NOMO-1 treated with dmso at 0.1 percent for 144 hours (cell line): ENCODE results near the gene ATF1.
"Not testable (repeated sequence)": the region's sequence is repeated elsewhere in the genome, so short reads cannot be mapped to it uniquely, and the experiment has no call there.

Experiments
- DNase-seq: peaks from one replicate; lab custom pipeline; 2025; ENCODE audit not compliant: unreplicated experiment; lab: John Stamatoyannopoulos, UW

The ATF1 gene

GRCh38 chr12:50790081-50790480 is 26.2 kb downstream of the ATF1 start:
- no peak for DNase-seq

GRCh38 chr12:50799908-50800307 is 36.0 kb downstream of the ATF1 start:
- DNase-seq = no peak

GRCh38 chr12:50803230-50803875 is 39.5 kb downstream of the ATF1 start:
- DNase-seq = no peak

DNA sequence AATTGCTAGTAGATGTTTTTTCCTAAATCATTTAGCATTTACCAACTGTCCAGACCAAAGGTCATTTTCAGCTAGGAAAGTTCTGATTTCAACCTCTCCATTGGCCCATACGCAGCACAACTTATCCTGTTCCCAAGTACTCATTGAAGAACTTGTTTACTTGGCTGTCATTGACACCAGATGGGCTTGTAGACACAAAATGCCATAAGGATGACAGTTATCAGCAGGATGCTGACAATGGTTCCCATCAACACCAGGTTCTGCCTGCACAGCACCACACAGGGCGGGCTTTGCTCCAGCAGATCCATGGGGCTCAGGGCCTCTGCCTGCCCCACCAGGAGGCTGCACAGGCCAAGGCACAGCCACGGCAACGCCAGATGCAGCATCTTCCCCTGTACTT is 42.3 kb downstream of the ATF1 start:
- DNase-seq = no peak

DNA sequence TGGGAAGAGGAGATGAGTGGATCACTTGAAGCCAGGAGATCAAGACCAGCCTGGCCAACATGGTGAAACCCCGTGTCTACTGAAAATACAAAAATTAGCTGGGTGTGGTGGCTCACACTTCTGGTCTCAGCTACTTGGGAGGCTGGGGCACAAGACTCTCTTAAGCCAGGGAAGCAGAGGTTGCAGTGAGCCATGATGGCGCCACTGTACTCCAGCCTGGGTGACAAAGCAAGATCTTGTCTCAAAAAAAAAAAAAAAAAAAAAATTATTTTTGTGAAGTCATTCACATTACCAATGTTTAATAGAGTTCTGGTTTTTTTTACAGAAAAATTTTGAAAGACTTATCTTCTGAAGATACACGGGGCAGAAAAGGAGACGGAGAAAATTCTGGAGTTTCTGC is 45.2 kb downstream of the ATF1 start:
- DNase-seq = not testable (repeated sequence)

GRCh38 chr12:50814921-50815320 is 51.0 kb downstream of the ATF1 start:
- DNase-seq = not testable (repeated sequence)

GRCh38 chr12:50820177-50820576 is 56.3 kb downstream of the ATF1 start:
- no peak for DNase-seq

- no peak for DNase-seq
Observed at GRCh38 chr12:50822082-50822481, 58.2 kb downstream of the ATF1 start.

- DNase-seq = not testable (repeated sequence)
Observed at GRCh38 chr12:50823724-50824123, 59.8 kb downstream of the ATF1 start.

DNA sequence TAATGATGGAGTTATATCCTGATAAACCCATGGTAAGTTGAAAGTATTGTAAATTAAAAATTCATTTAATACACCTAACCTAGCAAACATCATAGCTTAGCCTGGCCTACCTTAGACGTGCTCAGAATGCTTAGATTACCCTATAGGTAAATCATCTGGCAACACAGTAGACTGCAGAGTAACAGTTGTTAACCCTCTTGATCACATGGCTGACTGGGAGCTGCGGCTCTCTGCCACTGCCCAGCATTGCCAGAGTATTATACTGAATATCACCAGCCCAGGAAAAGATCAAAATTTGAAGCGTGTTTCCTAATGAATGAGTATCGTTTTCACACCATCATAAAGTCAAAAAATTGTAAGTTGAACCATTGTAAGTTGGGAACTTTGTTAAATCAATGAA is 61.0 kb downstream of the ATF1 start:
- no peak for DNase-seq

DNA sequence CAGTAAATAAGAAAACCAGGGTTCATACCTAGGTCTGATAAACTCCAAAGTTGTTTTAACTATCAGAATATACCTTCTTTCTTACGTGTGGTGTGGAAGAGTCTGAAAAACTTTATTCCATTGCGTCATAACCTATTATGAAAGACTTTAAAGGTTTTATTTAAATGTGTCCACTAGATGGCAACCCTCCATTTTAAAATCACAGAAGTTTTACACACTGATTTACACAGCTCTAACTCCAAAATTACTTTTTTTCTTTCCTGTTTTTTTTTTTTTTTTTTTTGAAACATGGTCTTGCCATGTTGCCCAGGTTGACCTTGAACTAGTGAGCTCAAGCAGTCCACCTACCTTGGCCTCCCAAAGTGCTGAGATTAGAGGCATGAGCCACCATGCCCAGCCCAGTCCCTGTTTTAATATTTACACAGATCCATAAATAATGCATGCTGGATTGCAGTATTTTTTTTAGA is 61.5 kb downstream of the ATF1 start:
- peak; percentile 20 for DNase-seq

GRCh38 chr12:50828121-50828520 is 64.2 kb downstream of the ATF1 start:
- no peak for DNase-seq

DNA sequence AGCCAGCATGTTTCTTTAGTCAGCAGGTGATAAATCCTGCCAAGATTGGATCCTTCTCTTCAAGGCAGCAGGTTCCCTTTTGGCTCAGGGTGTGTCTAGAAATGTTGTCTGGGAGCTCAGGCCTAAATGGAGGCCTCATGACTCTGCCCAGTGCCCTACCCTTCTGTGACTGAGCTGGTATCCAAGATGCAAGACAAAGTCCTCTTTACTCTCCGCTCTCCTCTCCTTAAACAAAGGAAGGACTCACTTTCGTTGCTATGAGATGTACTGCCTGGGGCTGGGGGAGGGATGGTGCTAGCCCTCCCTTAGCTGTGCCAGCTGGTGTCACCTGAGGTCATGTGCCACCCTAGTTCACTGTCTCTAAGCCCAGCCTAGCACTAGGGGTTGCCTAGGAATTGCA is 65.0 kb downstream of the ATF1 start:
- no peak for DNase-seq

DNA sequence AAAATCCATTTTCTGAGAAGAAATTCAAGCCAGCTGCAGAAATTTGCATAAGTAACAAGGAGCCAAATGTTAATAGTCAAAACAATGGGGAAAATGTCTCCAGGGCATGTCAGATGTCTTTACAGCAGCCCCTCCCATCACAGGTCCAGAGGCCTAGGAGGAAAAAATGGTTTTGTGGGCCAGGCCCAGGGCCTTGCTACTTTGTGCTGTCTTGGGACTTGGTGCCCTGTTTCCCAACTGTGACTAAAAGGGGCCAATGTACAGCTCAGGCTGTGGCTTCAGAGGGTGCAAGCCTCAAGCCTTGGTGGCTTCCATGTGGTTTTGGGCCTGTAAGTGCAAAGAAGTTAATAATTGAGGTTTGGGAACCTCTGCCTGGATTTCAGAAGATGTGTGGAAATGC is 69.9 kb downstream of the ATF1 start:
- DNase-seq = not testable (repeated sequence)

DNA sequence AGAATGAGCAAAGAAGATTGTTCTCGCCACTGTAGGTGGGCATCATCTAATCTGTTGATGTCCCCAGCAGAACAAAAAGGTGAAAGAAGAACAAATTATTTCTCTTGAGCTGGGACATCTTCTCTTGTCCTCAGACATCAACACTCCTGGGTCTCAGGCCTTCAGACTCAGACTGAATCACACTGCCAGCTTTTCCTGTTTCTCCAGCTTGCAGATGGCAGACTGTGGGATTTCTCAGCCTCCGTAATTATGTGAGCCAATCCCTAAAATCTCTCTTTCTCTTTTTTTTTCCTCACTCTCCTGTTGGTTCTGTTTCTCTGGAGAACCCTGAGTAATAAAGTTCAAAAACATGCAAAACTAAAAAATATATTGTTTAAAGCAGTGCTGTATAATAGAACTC is 75.1 kb downstream of the ATF1 start:
- DNase-seq = no peak

DNA sequence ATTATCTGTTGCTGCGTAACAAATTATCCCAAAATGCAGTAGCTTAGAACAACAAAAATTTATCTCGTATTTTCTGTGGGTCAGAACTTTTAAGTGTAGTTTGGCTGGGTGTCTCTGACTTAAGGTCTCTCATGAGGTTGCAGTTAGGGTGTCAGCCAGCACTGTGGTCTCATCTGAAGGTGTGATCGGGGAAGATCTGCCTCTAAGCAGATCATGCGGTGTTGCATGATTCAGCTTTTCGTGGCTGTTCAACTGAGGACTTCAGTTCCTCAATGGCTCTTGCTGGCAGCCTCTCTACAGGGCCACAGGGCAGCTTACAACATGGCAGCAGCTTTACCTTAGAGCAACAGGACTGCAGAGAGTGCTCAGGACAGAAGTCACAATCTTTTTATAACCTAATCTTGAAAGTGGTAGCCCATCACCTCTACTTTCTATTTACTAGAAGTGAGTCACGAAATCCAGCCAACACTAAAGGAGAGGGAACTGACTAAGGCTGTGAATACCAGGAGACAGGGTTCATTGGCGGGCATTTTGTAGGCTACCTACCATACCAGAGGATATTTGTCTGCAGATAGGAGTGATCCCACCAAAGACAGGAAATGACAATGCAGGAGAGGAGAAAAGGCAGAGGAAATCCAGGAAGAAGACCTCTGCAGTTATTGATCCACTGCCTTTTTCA is 77.0 kb downstream of the ATF1 start:
- no peak for DNase-seq

DNA sequence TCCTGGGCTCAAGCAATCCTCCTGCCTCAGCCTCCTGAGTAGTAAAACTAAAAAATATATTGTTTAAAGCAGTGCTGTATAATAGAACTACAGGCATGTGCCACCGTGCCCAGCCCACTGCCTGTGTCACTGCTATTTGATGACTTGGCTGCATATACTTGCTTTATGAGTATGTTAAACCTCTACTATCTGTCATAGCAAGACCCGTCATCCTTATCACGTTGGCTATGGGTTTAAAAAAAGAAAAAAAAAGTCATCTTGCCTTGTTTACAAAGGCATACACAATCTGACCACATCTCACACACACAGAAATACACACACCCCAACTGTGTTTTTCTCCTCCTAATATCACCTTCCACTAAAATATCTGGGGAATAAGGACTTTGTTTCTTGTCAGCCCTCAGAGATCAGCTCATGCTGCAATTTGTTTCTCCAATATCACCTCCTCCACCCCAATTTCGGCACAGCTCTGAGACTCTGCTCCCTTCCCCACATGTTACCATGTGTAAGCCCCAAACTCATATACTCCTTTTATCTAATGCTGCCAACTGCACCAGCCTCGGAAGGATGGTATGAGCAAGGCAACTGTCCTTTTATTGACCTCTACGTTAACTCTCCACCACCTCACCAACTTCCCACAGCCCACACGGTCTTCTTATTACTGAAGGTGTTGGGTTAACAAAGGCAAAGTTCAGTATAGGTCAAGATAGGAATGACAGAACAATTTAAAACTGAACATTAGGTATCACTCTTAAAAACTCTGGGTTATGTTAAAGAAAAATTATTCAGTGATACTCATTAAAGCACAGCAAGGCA is 78.0 kb downstream of the ATF1 start:
- no peak for DNase-seq

DNA sequence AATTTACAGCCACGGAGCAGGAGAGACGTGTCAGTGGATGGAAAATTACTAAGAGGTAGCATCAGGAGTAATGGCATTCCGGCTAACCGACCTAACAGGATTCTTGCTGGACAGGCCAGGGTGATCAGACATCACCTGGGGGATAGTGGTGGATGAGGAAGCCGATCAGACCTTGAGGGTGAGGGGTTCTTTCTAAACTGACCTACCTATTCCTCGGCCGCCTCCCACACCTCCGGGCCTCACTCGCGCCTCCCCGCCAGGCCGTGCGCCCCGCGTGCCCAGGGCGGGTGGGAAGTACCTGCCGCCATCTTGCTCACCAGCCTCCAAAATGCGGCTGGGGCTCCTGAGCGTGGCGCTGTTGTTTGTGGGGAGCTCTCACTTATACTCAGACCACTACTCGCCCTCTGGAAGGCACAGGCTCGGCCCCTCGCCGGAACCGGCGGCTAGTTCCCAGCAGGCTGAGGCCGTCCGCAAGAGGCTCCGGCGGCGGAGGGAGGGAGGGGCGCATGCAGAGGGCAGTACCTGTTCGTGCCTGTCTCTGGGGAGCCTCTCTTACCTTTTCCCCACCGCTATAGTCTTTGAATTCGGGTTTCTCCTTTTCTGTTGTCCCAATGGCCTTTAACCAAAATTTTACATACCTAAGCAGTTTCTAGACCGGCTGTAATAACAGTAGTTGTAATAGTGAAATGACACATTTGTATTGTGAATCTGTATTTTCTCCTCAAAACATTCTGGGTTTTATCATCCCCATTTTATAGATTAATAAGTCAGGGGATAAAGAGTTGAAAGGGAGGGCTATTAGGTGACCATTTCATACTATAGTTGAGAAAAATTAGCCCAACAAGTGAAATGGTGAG is 79.0 kb downstream of the ATF1 start, which contains the start of gene TMPRSS12:
Gene TMPRSS12, plus strand, starts transcription at position 290 of the 857 bp plus-strand sequence. Its CDS starts 39 bp downstream, at position 329.
- no peak for DNase-seq

GRCh38 chr12:50845021-50845647 is 81.2 kb downstream of the ATF1 start:
- no peak for DNase-seq

- DNase-seq = no peak
Observed at GRCh38 chr12:50848963-50849362, 85.1 kb downstream of the ATF1 start.
